Measurements from ENCODE around the gene SLC26A3.

GRCh38 chr7:107850643-107851042 is 47.6 kb upstream of the SLC26A3 start:
- TF ChIP-seq CTCF (conservative IDR thresholded peaks at IDR 0.05 in 1 of 2, IDR thresholded peaks at IDR 0.05 in 1 of 2; ENCODE audit: extremely low read depth in 1 of 2, insufficient read depth in 1 of 2, low read depth in 1 of 2, low read length in 2 of 2) (no peak), EZH2 (IDR thresholded peaks at IDR 0.05; ENCODE audit: borderline replicate concordance, low read length) (no peak)
